ENCODE measurements around the gene TTC1.
"Not testable (repeated sequence)": the region's sequence is repeated elsewhere in the genome, so short reads cannot be mapped to it uniquely, and the experiment has no call there.

TTC1 gene

GRCh38 chr5:160001457-160001856, 7.5 kb upstream of the TTC1 start:
- no peak for DNase-seq

DNA sequence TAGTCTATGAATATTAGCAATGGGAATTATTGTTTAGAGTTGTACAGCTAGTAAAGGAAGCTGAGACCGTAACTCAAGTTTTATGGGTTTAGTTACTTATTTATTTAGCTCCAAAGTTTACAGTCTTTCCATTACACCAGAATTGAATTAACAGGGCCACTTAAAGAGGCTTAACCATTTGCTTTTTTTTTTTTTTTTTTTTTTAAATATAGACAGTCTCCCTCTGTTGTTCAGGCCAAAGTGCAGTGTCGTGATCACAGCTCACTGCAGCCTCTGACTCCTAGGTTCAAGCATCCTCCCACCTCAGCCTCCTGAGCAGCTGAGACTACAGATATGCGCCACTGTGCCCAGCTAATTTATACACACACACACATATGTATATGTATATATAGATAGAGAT, 1.4 kb upstream of the TTC1 start:
- no peak for DNase-seq

- DNase-seq, result not testable (repeated sequence)
Observed at GRCh38 chr5:160008529-160008876, 436 bp upstream of the TTC1 start.

DNA sequence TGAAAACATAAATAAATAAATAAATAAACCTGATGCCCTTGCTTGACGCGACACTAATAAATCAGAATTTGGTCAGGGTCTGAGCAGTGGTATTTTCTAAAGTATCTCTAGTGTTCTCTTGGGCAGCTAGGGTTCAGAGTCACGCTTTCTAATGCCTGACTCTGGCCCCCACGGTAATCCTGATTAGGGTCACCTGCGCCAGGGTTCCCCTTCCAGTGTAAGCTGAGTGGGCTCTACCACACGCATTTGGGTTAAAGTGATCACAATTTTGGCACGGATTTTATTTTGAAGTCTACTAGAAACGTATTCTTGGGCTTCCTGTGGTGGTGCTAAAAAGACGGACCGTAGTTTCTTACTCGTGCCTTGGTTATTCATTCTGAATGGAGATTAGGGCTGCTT, 651 bp downstream of the TTC1 start:
- DNase-seq, result no peak

- DNase-seq, result no peak
Observed at GRCh38 chr5:160011471-160011870, 2.5 kb downstream of the TTC1 start.

GRCh38 chr5:160014197-160014596, 5.3 kb downstream of the TTC1 start:
- not testable (repeated sequence) for DNase-seq

DNA sequence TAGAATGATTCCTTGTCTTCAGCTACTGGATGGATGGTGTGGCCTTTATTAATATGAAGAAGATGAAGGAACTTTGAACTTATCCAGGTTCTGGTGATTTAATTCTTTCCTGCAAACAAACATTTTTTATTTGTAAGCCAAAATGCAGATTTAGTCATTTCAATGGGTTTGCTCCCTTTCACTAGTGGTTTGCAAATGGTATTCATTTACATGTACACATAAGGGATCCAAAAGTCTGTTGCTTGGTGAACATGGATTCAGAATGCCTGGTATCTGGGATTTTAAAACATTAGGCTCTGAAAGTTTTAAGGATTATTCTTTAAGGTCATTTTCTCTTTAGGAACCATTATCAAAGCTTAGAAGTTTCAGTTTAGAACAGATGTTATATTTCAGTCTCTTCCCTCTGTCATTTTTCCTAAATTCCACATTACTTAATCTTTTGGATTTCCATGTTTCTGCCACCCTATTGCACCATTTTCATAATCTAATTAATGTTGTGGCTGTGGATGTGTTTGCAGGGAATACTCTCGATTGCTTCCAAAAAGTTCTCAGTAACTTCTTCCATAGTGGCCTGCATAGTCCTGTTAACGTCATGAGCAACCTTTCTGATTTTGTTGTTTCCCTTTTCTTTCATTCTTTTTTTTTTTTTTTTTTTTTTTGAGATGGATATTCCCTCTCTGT, 10.1 kb downstream of the TTC1 start:
- DNase-seq, result no peak

DNA sequence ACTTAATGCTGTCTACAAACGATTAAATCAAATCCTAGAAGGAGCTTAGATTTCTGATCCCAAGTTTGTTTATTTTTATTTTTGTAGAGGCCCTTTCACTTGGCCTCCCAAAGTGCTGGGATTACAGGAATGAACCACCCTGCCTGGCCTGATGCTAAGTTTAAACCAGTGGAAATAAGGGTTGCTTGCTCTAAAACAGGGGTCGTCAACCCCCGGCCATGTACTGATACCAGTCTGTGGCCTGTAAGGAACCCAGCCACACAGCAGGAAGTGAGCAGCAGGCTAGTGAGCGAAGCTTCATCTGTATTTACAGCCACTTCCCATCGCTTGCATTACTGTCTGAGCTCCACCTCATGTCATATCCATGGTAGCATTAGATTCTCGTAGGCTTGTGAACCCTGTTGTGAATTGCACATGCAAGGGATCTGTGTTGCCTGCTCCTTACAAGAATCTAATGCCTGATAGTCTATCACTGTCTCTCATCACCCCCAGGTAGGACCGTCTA, 11.4 kb downstream of the TTC1 start:
- no peak for DNase-seq

DNA sequence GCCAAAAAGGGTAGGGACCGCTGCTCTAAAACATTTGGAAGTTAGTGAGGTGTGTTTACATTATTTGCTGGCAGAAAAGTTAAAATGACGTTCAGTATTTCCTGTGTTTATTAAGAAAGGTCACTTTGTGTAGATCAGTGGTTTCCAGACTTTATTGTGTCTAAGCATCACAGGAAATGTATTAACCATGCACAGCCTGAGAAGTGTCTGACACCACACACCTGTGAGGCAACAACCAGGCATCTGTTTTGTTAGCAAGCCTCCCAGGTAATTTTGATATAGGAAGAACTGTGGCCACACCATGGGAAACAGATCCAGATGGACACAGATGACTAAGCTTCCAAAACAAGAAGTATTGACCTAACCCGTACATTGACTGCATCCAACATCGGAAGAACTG, 12.0 kb downstream of the TTC1 start:
- DNase-seq, result no peak

DNA sequence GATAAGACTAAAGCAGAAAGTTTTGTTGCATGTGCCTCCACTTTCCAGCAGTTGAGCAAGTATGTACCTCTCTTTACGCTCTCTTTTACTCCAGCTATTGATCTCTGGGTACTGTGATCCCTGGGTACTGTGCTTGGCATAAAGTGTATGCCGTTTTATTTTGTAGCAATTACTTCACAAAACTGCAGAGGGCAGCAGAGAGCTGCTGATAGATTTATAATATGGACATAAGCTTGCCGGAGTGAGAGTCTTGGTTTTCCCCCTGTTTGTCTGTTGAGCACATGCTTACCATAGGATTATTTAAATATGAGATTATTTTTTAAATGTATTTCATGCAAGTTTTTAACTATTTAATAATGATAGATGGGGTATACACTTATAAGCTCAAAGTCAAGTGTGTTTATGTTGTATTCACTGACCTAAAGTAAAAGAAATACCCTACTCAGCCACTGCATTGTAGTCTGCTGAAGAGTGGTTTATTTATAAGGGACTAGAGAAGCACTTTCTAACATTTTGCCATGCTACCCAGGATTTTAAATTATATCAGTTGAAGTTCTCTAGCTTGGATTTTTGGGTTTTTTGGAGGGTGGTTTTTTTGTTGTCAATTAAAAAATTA, 13.0 kb downstream of the TTC1 start:
- DNase-seq, result peak; percentile 54

- DNase-seq, result no peak
Observed at GRCh38 chr5:160023007-160023907, 14.3 kb downstream of the TTC1 start.

GRCh38 chr5:160023908-160024630, 15.1 kb downstream of the TTC1 start:
- DNase-seq, result no peak

DNA sequence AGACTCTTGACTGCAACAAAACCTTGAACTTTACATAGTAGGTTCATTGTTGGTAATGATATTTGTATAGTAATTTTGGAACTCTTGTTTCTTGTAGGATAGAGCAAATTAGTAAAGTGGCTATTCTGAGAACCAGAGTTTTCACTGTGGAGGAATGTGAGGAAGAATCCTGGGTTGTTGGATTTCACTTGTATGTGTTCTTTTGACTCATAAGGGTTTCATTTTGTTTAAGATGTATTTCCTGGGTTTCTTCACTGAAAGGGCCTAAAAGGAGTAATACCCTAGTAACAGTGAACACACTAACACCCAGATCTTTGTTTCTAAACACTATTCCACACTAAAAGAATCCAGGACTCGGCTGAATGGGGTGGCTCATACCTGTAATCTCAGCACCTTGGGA, 20.1 kb downstream of the TTC1 start:
- no peak for DNase-seq

- DNase-seq, result no peak
Observed at GRCh38 chr5:160029540-160030139, 20.7 kb downstream of the TTC1 start.

GRCh38 chr5:160030631-160031377, 21.9 kb downstream of the TTC1 start:
- DNase-seq, result peak; percentile 36

DNA sequence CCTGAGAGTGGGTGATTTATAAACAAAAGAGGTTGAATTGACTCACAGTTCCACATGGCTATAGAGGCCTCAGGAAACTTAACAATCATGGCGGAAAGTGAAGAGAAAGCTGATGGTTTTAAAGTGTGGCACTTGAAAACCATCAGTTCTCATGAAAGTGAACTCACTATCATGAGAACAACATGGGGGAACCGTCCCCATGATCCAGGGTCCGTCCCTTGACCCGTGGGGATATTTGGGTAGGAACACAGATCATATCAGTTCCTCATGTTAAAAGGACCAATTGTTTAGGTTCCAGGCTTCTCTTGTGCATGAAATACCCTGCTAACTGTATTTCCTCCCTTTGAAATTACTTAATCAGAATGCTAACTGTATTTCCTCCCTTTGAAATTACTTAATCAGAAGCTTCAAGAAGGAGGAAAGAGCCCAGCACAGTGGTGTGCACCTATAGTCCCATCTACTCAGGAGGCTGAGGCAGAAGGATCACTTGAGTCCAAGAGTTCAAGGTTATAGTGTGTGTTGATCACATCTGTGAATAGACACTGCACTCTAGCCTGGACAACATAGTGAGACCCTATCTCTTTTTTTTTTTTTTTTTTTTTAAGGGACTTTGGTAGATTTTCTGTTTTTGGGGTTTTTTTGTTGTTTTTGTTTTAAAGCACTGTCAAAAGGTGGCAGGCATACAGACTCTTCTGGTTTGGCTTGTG, 24.8 kb downstream of the TTC1 start:
- DNase-seq, result no peak

- DNase-seq, result no peak
Observed at GRCh38 chr5:160036243-160036642, 27.3 kb downstream of the TTC1 start.

DNA sequence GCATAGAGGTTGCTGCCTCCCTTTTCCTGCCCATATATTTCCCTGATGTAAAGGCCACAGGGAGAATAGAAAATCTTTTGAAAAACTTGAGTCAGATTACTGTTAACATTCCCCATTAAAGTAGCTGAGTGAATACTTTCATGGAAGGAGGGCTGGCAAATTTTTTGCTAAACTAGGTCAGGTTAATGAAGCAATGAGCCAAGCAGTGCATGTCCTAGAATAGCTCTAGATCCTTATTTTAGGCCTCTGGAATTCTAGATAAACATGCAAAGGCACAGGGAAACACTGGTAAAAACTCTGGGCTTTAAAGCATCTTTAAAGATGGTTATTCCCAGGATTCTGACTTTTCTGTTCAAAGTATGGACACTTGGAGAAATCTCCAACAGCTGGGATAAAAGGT, 27.9 kb downstream of the TTC1 start:
- DNase-seq, result no peak

DNA sequence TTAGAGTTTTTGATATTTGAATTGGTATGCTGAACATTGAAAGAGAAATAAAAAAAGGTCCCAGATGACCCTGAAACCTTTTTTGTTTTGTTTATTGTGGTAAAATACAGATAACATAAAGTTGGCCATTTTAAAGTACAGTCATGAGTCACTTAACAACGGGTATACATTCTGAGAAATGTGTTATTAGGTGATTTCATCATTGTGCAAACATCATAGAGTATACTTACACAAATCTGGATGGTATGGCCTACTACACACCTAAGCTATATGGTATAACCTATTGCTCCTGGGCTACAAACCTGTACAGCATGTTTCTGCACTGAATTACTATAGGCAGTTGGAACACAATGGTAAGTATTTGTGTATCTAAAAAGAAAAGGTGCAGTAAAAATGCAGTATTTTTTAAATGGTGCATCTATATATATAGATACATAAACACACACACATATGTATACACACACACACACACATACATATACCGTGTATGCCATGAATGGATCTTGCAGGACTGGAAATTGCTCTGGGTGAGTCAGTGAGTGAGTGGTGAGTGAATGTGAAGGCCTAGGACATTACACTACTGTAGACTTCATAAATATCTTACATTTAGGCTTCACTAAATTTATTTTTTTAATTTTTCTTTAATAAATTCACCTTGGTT, 31.0 kb downstream of the TTC1 start:
- DNase-seq, result no peak

- DNase-seq, result no peak
Observed at GRCh38 chr5:160040471-160040835, 31.5 kb downstream of the TTC1 start.

DNA sequence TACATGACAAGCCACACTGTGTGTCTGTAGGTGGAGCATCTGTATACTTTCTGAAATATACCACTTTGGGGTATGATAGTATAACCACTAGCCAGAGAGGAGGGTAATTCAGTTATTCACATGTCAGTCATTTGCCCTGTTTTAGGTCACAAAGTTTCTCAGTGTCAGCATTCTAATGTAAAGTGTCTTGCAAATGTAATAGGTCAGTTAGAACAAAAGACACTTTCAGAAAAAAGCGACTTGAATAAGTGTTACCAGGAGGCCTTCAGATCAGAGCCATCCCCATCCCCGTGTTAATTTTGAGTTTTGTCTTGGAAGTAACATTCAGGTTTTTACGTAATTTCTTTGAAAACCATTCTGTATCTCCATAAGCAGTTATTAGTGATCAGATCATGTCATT, 33.7 kb downstream of the TTC1 start:
- DNase-seq, result no peak

Data from fibroblast of skin of right quadriceps (primary cell).